GM21576 (cell line): ENCODE results near the gene ACTL8.

Experiments used
- ATAC-seq: cut with Tn5 transposase; IDR thresholded peaks from one replicate; pipeline ENCODE4 v1.9.1; 2021; ENCODE audit warnings: mild to moderate bottlenecking, moderate library complexity; ENCODE audit not compliant: unreplicated experiment

ACTL8 gene

GRCh38 chr1:17755120-17755519 is at the start of gene ACTL8:
TSS of gene ACTL8 (plus strand) at chr1:17755333. CDS start at chr1:17823009, 67,676 bp downstream.
- no peak for ATAC-seq

DNA sequence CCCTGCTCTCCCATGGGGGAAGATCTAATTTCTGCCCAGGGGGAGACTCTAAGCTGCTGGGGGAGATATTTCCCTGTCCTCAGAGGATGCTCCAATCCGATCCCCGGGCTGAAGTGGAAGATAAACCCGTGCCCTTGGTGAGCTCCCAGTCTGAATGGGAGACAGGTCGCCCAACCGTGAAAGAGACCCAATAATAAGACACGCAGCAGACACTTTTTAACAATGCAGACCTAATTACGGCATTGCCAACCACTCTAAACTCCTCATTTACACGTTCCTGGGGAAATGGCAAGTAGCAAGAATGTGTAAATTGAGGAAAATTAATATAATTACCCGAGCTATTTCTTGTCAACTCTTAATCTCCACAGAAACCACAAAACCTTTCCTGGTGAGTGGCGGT is 48.7 kb upstream of the ACTL8 start:
- ATAC-seq, result no peak

DNA sequence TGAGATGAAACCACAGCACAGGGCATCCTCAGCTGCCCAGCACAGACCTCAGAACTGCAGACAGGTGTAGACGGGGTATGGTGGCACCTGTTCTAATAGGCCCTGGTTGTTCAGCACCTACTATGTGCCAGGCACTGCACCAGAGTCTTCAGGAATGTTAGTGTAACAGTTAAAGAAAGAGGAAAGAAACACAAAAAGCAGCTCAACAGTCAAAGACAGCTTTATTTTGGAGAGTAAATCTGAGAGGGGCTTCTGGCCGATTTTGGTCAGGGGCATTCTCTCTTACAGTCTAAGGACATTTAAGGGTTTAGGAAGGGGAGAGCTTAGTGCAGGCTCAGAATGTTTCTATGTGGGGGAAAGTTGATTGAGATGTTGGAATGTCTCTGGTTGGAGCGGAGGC is 45.2 kb upstream of the ACTL8 start:
- ATAC-seq, result no peak

DNA sequence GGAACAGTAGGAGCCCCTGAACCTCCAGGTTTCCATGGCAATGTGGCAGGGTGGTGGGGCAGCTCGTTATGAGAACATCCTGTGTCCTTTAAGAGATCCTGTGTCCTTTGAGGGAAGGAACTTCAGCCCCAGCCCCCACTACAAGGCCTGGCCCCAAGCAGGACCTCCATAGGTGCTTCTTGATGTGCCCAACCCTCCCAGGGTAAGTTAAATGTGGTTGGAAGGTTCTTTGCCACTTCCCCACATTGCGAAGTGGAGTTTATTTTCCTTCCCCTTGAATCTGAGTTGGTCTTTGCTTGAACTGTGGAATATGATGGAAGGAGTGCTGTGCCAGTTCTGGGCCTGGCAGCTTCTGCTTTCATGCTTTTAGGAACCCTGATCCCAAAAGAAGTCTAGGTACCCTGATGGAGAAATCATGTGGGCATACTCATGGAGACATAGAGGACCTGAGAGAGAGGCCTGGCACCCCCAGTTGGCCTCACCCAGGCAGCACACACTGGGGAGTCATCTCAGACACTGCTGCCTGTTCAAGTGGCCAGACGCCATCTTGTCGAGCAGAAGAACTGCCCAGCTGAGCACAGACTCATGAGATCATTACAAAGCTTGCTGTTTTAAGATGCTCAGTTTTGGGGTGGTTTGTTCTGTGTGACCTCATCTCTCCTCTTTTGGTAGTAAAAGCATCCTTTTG is 44.1 kb upstream of the ACTL8 start:
- ATAC-seq, result no peak

DNA sequence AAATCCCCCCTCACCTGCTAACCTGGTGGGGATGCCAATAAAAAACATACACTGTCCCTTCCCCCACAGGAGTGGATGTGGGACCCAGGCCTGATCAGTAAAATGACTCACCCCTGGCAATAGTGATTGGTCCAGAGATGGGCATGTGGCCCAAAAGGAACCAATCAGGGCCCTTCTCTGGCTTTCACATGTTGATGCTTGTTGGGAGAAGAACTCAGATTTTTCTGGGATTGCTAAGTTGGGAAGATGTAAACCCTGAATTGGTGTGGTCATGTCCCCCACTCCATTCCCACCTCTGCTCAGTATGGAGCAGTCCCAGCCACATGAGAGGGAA is 43.6 kb upstream of the ACTL8 start:
- no peak for ATAC-seq

GRCh38 chr1:17711941-17712340 is 43.2 kb upstream of the ACTL8 start:
- ATAC-seq, result no peak

- no peak for ATAC-seq
Measured at GRCh38 chr1:17713993-17714392, 41.1 kb upstream of the ACTL8 start.

DNA sequence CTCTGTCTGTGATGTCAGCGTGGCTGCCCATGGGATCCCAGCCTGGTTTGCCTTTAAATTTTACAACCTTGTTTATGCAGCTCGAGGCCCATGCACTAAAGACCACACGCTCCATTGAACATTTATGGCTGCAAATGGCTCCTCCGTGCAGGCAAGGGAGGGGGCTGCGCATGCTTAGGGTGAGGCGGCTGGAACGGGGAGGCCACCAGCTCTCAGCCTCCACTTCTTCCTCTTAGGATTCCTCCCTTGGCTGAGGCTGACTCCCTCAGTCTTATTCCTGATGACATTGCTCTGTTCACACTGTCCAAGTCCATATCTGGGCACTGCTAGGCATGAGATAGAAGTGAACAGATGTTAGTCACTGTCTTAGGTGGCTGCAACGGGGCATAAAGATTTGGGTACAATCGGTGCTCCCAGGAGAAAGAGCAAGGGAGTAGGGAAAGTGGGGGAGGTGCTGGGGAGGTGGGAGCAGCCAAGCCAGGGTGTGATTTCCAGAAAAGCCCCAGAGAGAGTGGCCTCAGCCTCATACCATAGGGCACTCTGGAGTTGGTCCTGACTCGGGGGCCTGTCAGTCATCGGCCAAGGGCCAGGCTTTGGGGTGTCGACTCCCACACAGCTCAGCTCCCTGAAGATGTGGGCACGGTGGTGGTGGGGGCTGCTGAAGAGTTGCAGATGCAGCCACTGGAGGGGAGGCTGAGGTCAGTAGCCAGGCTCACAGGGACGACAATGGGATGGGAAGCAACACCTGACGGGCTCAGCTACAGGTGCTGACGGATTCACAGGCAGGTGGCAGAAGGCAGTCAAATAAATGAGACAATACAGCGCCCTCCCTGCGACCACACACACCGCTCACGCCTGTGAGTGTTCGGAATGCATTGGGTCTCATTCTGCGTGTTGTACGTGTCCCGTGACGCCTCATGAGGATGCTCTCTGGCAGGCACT is 37.3 kb upstream of the ACTL8 start:
- no peak for ATAC-seq

DNA sequence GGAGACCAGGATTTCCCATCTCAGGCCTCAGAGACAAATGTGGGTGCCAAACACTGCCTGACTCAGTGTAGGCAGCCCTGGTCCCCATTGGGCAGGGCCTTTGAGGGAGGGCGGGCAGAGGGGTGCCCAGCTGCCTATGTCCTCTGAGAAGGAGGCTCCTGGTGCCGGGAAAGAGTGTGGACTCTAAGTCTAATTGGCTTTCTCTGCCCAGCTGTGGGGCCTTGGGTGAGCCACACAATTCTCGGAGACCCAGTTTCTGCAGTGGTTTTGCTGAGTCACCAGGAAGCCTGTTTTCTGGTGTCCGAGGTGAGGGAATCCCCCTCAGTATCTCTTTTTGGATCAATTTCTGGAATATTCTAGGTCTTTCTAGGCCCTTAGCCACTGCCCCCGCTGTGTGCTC is 35.3 kb upstream of the ACTL8 start:
- ATAC-seq, result no peak

DNA sequence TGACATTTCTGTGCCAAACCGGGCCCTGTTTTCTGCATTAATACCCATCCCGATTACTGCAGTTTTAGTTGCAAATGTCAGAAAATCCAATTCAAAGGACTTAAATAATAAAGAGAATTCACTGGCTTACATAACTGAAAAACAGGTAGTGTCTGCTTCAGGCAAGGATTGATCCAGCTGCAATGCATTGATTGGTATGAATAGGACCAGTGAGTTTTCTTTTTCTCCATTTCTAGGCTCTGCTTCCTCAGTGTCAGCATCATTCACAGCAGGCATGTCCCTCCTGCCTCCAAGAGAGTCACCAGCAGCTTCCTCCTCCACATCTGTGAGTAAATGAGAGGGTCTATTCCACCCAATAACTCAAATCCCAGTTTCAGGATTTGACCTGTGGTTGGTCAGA is 33.7 kb upstream of the ACTL8 start:
- ATAC-seq, result no peak

GRCh38 chr1:17723684-17724083 is 31.4 kb upstream of the ACTL8 start:
- no peak for ATAC-seq

DNA sequence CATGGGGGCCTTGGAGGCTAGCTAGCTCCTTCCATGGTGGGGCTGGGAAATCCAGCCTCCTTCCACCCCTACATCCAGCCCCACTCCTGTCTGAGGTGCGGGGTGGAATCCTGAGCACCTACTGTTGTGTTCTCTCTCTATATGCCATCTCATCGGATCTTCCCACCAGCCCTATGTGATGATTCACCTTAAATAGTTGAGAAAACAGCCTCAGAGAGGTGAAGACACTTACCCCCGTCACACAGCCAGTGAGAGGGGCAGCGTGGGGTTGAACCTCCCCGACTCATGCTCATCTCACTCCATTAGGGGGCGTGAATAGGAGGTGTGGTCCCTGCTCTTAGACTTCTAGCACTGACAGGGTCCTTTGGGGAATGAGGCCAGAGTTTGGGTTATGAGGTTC is 31.0 kb upstream of the ACTL8 start:
- no peak for ATAC-seq

DNA sequence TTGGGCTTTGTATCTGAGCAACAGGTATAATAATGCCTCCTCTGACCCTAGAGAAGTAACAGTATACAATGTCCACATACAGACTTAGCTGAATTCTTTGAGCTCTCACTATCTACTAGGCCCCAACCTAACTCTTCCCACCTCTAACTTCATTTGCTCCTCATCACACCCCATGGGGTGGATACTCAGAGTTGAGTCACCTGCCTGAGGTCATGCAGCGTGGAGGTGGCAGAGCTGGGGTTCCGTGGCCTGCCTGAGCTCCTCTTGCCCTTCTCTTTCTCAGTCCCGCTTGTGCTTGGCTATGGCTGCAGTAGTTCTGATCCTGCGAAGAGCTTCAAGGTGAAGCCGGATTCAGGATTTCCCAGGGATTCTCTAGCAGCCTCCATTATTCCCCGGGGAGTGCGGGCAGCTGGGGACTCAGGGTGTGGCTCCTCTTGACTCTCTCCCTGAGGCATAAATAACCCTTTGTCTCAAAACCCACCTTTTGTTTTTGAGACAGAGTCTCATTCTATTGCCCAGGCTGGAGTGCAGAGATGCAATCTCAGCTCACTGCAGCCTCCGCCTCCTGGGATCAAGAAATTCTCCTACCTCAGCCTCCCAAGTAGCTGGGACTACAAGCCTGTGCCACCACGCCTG is 29.9 kb upstream of the ACTL8 start:
- no peak for ATAC-seq

DNA sequence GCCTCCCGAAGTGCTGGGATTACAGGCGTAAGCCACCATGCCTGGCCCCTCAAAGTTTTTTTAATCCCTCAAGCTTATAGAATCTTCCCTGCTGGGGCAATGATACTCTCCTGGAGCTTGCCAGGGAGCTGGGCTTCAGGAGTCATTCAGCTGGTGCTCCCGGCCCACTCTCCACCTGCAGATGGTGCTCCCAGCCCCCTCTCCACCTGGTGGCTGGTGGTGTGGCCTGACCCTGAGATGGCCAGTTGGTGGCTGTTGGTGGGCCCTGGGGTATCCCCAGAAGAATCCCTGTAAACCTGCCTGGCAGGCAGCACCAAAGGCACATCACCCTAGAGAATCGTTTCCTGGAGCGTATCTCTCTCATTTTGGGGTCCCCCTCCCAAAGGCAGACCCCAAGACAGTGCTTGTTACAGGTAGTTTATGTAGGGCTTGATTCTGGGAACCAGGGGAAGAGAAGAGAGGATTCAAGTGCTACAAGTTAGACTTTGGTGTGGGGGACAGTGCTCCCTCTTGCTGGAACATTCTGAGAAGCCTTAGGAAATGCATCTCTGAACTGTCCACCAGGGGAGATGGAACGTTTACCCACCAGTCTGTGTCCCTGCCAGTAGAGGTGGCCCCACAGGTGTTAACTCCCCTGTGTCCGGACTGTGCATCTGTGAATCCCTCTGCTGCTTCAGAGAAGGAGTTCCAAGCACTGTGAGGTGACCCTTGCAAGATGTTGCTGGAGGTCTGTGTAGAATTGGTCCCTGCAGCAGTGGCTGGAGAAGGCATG is 29.1 kb upstream of the ACTL8 start:
- ATAC-seq, result no peak

GRCh38 chr1:17728123-17728712 is 26.9 kb upstream of the ACTL8 start:
- no peak for ATAC-seq

DNA sequence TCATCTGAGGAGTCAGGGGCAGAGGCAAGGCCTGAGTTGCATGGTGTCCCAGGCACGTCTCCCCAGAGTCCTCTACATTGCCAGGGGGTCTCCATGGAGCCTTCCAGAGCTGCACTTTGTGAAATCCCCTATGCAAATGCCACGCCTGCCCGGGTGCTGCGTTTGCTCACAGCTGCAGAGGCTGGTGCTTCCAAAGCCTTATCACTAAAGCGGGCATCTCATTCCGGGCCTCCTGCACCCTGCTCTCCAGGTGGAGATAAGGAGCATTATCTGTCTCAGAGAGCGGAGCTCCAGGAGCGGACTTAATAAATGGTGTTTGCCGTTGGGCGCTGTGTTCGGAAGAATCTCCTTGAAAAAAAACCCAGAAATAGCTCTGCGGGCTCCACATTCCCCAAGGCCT is 25.9 kb upstream of the ACTL8 start:
- no peak for ATAC-seq

DNA sequence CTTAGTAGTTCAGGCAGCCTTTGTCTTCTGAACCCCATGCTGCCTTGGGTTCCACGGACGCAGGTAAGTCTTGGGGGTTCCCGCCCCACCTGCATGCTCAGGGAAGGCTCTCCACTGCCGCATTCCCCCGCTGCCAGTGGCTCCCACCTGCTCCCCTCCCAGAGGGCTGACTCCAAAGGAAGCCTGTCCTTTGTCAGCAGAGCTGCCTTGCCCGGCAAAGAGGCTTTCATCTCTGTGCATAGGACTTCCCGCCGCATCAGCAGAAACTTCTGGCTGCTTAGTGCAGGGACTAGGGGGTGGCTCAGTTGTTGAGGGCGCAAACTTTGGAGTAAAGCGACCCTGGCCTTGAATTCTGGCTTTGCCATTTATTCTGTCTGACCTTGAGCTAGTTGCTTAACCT is 25.2 kb upstream of the ACTL8 start:
- no peak for ATAC-seq

- no peak for ATAC-seq
Measured at GRCh38 chr1:17731460-17731859, 23.7 kb upstream of the ACTL8 start.

GRCh38 chr1:17732475-17732874 is 22.7 kb upstream of the ACTL8 start:
- no peak for ATAC-seq

GRCh38 chr1:17733661-17734060 is 21.5 kb upstream of the ACTL8 start:
- ATAC-seq, result no peak

- ATAC-seq, result no peak
Measured at GRCh38 chr1:17734609-17735008, 20.5 kb upstream of the ACTL8 start.
